GM19372 (cell line): Measurements from ENCODE around the gene PREPL.
"Not testable (repeated sequence)": the region's sequence is repeated elsewhere in the genome, so short reads cannot be mapped to it uniquely, and the experiment has no call there.

Source experiments
- ATAC-seq: cut with Tn5 transposase; IDR thresholded peaks from one replicate; pipeline ENCODE4 v1.9.1; 2021; ENCODE audit warnings: mild to moderate bottlenecking, low read depth, moderate library complexity; ENCODE audit not compliant: unreplicated experiment

Gene PREPL

DNA sequence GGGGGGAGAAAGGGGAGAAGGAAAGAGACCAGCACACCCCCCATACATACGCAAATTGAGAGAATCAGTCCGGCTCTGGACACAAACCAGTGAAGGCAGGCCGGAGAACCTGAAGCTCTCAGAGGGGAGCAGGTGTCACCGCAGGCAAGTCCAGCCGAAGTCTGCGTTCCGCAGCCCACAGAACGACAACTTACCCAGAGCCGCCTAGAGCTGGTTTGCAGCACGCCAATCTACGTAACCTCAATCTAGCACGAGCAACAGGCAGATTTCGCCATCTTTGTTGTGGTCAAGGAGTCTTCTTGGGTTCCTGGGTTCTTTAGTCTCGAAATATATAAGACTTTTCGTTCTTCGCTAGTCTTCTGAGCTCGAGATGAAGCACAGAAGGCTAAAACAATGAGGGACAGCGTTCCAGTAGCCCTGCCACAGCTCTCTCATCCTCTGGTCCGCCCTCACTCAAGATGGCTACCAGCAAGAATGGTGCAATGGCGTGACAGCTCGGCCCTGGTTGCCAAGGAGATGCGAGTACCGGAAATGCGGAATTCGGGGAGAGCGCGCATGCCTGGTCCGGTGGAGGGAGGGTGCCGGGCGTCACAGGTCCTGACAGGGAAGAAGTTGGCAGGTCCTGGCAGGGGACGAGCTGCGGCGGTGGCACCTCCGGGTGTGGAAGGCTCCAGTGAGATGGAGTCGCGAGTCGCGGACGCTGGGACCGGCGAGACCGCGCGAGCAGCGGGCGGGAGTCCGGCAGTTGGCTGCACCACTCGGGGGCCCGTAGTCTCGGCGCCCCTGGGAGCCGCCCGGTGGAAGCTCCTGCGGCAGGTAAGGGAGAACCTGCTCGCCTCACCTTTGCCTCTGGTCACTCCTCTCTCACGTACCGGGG is at the start of gene PREPL, which contains the start of gene CAMKMT:
Gene PREPL, minus strand, starts transcription at position 165 of the 877 bp plus-strand sequence. CDS start 15,152 bp downstream, outside the sequence.
Gene CAMKMT, plus strand, starts transcription at position 618 of the 877 bp plus-strand sequence.
- peak; percentile 72 for ATAC-seq

DNA sequence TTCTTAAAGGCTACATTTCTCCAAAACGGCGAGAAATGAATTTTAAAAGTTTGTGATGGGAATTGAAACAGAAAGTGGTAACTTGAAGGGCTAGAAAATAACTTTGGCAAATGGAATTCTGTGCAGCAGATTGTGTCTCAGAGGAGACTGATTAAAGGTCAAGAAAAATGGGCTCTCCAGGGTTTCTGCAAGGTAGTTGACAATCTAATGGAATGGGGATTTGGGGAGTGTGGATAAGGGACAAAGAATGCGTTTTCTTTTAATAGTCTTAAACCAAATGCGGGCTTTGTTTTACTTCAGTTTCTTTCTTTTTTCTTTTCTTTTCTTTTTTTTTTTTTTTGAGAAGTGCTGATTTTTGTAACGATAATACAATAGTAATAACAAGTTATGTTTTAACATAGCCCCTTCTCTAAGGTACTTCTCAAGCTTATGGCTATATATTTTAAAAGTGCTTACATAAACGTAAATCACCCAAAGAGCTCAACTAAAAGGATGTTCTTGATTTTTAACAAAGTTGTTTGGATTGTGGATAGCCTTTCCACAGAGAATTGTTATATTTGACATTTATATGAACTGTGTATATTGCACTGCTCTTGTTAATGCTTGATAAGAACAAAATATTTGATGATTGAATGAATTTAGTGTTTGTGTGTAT is 37.1 kb upstream of the PREPL start:
- no peak for ATAC-seq

DNA sequence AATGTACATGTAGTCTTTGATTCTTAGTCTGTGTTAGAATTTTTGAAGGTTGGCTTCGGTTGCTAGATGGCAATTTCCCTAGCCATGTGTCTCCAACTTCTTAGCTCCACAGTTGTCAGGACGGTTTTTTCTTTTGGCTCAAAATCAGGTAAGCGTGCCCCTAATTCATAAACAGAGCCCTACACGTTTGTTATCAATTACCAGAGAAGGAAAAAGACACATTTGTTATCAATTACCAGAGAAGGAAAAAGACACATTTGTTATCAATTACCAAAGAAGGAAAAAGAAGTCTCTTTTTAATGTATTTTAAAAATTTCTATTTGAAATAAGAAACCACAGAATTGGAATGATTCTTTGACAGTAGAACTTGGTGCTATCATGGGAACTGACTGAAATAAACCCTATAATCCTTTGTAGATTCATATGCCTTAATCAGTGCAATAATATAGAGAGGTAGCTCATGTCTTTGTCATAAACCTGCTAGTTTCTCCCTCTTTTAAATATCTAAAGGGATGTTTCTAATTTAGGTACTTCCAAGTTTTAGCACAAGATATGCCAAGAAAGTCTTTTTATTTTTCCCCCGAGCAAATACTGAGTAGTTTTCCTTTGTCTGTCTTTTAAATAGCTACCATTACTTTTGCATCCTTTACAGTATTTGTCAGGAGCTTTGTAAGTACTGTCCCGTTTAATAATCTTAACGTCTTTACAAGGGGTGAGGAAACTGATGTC is 36.3 kb upstream of the PREPL start:
- no peak for ATAC-seq

DNA sequence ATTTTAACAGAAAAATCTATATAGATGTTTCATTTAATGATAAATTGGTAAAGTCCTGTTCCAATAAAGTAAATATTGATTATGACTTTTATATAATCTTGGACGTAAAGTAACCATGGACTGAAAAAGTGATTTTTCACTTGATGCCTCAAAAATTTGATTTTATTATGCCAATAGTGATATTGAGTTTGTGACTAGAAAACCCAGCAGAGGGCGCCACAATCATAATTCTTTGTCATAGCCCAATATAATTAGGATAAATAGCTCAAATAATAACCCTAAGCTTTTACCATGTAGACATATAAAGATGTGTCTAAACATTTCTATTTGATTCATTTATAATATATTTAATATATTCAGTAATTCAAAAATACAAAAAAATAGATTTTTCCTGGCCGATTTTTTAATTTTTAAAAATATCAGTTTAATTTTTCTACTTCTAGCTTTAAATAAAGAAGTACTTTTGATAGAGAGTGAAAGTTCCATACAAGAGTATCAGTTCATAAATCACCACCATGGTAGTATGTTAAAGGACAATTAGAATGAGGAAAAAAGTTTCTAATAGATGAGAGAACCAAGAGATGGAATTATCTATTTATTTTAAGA is 31.1 kb upstream of the PREPL start:
- ATAC-seq: no peak

GRCh38 chr2:44389895-44390294 is 28.6 kb upstream of the PREPL start:
- ATAC-seq: no peak

- ATAC-seq: no peak
These were observed 27.6 kb upstream of the PREPL start for GRCh38 chr2:44388877-44389276.

DNA sequence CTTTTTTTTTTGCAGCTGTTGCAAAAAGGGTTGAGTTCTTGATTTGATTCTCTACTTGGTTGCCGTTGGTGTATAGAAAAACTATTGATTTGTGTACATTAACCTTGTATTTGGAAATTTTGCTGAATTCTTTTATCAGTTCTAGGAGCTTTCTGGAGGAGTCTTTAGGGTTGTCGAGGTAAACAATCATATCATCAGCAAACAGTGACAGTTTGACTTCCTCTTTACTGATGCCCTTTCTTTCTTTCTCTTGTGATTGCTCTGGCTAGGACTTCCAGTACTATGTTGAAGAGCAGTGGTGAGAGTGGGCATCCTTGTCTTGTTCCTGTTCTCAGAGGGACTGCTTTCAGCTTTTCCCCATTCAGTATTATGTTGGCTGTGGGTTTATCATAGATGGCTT is 23.9 kb upstream of the PREPL start:
- ATAC-seq: not testable (repeated sequence)

DNA sequence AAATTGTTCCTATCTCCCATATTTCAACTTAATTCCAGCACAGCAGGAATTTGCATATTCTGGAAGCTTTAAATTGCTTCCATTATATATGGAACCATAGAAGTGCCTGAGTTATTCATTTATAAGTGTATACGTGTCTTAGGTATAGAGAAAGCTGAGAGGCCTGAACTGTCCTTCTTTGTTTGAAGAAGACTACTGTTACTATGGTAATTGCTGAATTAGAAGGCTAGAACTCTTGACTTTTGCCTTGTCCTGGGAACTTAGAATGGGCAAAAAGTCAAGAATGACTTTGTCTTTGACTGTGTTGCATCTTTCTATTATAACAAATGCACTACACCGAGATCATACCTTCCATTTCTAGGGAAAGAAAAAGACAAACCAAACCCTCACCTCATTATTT is 16.2 kb upstream of the PREPL start:
- no peak for ATAC-seq

DNA sequence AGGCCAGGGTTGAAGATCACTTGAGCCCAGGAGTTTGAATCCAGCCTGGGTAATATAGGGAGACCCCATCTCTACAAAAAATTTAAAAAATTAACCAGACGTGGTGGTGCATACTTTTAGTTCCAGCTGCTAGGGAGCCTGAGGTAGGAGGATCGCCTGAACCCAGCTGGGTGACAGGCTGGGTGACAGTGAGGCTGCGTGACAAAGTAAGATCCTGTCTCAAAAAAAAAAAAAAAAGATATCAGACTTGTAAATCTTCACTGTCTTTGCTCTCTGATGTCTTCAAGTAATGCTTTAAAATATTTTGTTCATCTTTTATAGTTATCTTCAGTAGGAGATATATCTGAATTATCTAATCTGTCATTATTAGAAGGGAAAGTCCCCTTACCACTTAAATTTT is 11.0 kb upstream of the PREPL start:
- no peak for ATAC-seq

- no peak for ATAC-seq
These were observed 10.2 kb upstream of the PREPL start for GRCh38 chr2:44371445-44371844.

DNA sequence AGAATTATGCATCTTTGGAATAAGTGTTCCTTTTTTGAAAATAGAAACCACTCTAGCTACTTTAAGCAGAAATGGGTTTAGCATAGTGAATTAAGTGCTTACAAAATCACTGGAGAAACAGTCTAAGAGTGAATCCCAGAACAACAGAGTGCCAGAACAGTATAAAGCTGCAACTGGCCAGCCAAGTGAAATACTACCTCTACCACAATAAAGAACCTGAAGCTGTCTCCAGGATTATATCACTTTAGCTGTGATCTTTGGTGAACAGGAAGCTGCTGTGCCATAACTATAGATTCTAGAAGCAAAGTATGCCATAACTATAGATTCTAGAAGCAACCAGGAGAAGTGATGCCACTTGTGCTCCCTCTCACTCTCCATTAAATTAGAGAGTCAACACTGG is 8.1 kb upstream of the PREPL start:
- ATAC-seq: no peak

DNA sequence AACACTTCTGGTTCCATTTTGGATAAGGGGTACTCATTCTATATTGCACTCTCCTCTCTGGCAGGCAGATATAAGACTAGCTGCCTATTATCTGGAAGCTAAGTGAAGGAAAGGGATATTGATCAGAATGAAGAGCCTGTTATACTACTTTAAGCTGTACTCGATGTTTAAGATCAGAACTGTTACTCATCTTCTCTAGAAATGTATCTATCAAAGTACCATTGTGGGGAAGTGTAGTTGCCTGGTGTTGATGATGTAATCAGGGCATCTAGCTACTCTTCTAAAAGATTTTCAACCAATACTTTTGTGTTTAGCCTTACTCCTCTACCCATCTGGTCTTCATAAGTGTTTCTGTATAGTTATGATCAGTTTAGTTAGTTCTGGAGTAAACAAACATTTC is 6.3 kb upstream of the PREPL start:
- ATAC-seq: no peak

- ATAC-seq: no peak
These were observed 3.3 kb upstream of the PREPL start for GRCh38 chr2:44364604-44365003.

DNA sequence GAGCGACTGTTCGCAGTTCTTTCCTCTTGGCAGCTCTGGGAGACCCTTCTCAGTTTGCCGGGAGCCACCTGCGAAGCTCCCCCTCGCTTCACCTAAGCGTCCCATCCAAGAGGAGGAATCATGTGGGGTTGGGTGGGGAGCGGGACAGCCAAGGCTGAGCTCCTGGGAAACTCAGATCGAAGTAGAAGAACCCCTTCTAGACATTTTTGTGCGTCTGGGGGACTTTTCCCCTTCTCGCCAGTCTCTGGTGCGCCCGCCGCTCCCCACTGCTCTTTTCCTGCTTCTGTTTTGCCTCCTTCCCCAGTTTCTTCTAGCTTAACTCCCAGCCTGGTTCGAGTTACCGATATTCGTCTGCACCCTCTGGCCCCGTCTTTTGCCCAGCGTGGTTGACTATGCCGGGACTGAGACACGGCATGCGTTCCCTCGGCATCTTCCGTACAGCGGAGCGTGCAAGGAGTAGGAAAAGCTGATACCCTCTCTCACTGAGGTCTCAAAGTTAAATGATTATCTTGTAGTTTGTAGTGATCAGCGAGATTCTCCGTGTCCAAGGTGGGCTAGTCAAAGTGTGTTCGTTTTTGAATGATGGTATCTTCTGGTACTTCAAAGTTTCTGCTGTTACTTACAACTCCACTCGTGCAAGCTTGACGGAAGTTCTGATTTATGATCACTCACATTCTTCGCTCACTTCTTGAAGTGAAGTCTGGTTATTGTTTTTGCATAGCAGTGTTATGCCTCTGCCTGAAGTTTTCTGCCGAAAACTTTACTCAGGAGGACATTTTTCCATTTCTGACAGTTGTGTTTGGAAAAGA is 1.1 kb upstream of the PREPL start:
- ATAC-seq: peak; percentile 9

DNA sequence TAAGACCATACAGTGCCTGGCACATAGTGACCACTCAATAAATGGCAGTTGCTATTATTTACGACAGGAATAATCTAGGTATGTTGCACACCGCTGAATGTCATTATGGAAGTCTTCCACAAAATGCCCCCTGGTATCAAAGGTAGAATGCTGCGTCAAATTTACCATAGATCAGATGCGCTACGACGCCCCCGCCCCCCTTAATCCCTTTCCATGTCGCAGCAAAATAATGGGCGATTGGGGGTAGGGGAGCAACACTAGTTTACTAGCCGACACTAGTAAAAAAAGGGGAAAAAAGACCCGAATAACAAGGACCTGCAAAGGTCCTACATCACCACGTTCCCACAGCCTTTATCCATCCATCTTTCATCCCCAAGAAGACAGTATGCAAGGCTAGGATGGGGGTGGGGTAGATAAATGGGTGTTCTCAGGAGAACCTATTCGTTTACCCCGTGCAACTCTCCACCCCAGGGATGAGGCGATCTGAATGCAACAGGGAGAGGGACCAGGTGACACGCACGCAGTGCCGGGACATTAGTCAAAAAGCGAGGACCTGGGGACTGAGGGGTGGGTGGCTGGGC is 455 bp downstream of the PREPL start:
- no peak for ATAC-seq

DNA sequence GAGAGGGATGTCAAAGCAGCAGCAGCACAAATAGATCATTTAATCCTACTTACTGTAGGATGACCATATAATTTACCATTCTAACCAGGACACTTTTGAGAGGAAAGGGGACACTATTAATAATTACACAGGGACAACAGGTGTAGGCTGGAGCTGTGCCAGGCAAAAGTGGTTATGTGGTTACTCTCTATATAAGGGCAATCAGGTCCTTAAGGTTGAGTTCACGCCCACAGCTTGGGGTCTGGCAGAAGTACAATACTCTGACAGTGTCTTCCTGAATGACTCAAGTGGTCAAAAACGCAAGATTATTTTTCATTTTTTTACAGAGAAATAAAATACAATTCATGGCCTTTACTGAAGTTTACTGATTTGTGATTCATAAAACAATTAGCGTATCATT is 2.8 kb downstream of the PREPL start:
- no peak for ATAC-seq

- ATAC-seq: no peak
These were observed 6.5 kb downstream of the PREPL start for GRCh38 chr2:44354761-44355160.

- no peak for ATAC-seq
These were observed 8.8 kb downstream of the PREPL start for GRCh38 chr2:44352510-44352909.

- no peak for ATAC-seq
These were observed 9.6 kb downstream of the PREPL start for GRCh38 chr2:44351676-44352075.

DNA sequence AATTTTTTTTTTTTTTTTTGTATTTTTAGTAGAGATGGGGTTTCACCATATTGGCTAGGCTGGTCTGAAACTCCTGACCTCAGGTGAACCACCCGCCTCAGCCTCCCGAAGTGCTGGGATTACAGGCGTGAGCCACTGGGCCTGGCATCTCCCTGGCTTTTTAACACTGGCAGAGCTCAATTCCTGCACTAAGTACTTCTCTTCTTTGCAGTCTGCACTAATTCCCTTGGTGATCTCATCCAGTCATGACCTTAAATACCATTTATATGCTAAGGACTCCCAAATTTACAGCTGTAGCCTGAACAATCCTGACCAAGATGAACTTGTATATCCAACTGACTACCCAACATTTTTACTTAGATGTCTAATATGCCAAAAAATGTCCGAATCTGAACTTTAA is 10.2 kb downstream of the PREPL start:
- ATAC-seq: no peak
